EH (cell line): ENCODE results near the gene MRPL43.
"Not testable (repeated sequence)": the region's sequence is repeated elsewhere in the genome, so short reads cannot be mapped to it uniquely, and the experiment has no call there.

Experiments used
- DNase-seq: peaks from one replicate; pipeline ENCODE4 v3.0.0-alpha.2; 2015; ENCODE audit warnings: low read depth

The MRPL43 gene

DNA sequence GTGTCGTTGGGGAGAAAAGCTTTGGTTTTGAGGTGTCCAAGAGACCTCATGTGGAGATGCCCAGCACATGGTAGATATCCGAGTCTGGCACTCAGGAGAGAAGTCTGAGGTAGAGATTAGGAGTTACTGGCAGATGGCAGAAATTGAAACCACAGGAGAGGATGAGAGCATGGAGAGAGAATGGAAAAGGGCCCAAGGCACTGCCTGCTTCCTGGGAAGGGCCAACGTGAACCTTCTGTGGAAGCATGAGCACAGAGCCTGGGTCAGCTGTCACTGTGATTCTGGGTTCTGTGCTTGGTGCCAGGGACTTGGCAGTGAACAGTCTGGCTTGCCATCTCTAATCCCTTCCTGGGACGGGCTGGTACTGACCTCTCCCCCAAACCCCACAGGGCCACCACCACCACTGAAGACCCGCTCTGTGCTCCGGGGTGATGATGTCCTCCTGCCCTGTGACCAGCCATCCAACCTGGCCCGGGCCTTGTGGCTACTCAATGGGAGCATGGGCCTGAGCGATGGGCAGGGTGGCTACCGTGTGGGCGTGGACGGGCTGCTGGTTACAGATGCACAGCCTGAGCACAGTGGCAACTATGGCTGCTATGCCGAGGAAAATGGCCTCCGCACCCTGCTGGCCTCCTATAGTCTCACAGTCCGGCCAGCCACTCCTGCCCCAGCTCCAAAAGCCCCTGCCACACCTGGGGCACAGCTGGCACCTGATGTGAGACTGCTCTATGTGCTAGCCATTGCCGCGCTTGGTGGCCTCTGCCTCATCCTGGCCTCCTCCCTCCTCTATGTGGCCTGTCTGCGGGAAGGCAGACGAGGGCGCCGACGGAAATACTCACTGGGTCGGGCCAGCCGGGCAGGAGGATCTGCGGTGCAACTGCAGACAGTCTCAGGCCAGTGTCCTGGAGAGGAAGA lies 4.1 kb downstream of the MRPL43 start:
- no peak for DNase-seq

DNA sequence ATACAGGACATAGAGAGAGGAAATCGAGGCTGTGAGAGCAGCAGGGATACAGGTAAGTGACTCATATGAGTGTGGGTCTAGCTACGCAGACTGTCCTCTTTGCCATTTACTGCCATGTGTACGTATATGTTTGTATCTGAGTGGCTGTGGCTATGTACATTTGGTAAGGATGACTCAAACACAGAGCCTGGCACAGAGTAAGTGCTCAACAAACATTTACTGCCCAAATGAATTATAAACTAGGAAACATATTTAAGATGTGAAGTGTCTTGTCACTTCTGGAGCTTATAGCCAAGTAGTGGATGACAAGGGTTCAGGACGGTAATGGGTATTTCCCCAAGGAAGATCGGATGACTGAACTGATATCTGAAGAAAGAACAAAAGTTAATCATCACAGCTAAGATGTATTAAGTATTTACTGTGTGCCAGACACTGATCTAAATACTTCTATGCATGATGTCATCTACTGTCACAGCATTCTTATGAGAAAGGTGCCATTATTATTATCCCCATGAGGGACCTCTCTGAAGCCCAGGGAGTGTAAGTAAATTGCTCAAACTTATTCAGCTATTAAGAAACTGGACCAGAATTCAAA lies 6.0 kb downstream of the MRPL43 start:
- DNase-seq: no peak

DNA sequence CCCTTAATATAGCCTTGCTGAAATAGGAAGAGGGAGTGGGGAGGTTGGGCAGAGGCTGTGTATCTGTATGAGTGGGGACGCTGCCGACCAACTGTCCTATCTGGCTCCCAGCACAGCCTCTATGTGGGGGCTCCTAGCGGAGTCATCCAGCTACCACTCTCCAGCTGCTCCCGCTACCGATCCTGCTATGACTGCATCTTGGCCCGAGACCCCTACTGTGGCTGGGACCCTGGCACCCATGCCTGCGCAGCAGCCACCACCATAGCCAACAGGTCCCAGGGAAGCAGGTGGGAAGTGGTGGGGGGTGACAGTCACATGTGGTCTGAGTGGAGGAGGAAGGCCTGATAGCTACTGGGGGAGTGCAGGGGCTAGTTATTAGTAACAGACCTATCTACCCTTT lies 6.6 kb downstream of the MRPL43 start:
- DNase-seq: no peak

DNA sequence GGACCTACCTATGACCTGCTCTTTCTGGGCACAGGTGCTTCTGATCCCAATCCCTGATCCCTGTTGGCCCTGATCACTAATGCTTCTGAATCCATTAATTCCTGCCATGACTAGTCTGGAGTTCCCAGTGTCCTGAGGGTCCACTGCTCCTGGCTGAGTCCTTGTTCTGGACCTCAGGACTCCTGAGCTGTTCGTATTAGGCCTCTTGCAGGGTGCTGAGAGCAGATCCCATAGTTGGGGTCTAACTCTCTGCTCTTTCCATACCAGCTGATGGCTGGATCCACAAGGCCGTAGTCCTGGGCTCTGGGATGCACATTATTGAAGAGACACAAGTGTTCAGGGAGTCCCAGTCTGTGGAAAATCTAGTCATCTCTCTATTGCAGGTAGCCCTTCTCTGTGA lies 7.0 kb downstream of the MRPL43 start:
- DNase-seq: no peak

DNA sequence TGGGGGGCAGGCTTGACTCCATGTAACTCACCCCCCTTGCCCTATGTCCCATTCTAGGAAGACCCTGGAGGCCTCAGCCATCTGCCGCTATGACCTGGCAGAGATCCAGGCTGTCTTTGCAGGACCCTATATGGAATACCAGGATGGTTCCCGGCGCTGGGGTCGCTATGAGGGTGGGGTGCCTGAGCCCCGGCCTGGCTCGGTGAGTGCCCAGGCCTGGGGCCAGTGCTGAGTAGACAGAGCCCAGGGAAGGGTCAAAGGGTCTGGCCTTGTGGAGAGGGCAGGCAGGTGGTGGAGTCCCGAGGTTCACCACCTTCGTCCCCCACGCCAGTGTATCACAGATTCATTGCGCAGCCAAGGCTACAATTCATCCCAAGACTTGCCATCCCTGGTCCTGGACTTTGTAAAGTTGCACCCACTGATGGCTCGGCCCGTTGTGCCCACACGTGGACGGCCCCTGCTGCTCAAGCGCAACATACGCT lies 7.5 kb downstream of the MRPL43 start:
- DNase-seq: no peak

DNA sequence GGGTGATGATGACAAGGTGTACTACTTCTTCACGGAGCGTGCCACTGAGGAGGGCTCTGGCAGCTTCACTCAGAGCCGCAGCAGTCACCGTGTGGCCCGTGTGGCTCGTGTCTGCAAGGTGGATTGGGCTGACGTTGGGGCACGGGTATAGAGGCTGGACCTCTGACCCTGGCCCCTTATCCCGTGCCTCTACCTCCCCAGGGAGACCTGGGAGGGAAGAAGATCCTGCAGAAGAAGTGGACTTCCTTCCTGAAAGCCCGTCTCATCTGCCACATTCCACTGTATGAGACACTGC lies 8.4 kb downstream of the MRPL43 start:
- no peak for DNase-seq

DNA sequence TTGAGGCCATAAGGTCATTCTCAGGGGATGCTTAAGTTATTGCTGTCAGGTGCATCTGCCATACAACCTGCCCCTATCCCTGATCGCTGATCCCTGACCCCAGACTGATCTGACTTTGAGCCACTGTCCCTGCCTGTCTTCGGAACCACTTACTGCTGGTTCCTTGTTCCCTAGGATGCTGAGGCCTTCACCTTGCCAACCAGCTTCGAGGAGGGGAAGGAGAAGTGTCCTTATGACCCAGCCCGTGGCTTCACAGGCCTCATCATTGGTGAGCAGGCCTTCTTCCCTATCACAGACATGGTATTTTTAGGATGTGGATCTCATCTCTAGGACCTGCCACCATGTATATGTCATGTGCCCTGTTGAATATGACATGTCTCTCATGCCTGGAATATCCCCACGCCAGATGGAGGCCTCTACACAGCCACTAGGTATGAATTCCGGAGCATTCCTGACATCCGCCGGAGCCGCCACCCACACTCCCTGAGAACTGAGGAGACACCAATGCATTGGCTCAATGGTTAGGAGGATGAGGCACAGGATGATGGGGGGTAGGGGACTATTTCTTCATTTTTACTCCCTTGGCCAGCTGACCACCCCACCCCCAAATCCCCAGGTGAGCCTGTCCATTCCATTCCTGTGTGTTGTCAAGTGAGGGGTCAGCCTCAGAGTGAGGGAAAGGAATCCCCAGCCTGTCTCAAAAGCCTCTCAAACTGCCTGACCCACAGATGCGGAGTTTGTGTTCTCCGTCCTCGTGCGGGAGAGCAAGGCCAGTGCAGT lies 9.0 kb downstream of the MRPL43 start:
- DNase-seq: no peak

DNA sequence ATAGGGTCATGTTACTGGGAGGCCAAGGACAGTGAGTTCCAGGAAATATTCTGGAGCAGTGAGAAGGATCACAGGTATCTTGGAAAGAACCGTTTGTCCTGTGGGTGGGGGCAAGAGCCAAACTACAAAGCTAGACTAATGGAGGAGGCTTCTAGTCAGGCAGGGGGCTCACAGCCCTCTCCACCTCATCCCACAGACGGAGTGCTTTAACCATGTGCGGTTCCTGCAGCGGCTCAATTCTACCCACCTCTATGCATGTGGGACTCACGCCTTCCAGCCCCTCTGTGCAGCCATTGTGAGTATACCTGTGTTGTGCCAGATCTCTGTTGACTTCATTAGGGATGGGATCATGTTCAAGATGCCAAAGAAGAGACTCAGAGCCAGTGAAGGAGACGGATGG lies 9.9 kb downstream of the MRPL43 start:
- DNase-seq: no peak

DNA sequence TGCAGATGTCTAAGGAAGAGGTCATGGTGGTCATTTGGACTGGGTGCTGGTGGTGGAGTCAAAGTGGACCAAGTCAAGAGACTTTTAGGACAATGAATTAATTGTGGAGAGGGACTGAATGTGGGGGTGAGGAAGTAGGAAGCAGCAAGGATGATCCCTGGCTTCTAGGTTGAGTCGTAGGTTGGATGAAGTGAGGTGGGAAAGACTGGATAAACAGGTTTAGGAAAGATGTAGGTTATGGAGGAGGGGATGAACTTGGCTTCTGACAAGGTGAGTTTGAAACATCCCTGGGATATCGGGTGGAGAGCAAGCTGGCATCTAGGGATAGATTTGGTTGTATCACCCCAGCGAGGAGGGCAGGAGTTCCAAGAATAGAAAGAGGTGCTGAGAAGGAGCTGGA lies 10.4 kb downstream of the MRPL43 start:
- no peak for DNase-seq

DNA sequence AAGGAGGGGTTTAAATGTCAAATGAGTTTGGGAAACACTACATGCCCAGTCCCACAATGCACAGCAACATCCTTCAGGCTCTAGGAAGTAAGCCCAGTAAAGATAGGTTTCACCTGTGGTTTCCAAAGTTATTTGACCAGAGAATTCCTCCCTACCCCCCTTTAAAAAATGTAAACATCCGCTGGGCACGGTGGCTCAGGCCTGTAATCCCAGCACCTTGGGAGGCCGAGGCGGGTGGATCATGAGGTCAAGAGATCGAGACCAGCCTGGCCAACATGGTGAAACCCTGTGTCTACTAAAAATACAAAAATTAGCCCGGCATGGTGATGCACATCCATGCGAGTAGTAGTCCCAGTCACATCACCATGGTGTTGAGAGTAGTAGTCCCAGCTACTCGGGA lies 11.9 kb downstream of the MRPL43 start:
- not testable (repeated sequence) for DNase-seq

DNA sequence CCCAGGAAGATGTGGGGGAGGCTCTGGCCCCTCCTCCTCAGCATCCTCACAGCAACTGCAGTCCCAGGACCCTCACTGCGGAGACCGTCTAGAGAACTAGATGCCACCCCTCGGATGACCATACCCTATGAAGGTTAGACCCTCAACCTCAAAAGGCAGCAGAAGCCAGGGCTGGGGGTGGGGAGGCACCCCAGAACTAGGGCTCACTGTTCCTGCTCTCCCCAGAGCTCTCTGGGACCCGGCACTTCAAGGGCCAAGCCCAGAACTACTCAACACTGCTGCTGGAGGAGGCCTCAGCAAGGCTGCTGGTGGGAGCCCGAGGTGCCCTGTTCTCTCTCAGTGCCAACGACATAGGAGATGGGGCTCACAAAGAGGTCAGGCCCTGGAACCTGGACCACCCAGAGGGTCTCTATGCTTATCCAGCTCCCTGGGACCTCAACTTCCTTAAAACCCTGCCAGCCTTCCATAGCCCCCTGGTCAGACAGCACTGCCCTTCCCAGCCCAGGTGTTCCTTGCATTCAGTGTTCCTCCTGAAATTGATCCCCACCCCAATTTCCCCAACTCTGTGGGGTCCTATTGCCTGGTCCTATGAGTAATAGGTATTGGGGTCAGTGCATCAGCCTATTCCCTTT lies 14.3 kb downstream of the MRPL43 start:
- DNase-seq: no peak

DNA sequence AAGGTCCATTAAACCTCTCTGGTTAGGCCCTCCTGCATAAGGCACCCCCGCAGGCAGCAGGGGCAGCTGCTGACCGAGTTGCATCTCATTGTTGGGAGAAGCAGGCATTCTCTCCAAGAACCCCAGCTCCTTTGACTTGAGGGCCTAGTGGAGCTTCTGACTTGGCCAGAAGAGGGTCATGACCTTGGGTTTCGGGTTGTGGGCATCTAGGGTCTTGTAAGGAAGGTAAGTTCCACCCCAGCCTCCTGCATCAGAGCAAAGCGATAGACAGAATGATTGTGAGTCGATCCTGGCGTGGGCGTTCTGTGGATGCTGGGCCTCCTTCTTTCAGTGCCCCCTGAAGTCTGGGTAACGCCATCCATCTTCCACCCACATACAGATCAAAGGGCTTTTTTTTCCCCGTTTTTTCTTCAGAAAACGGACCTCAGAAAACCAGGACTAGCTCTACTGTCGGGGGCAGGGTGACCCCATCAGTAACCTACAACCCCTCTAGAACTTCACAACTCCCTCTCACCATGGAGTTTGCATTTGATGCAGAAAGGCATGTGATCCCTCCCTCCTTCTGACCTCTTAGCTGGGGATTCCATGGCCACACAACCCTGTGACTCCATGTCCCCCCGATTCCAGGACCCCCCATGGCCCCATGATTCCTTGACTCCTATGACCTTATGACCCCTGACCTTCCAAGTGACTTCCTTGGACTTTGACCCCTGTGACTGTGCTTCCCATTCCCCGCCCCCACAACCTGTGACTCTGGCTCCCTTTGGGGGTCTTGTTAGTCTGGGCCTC lies 15.0 kb downstream of the MRPL43 start:
- DNase-seq: no peak

DNA sequence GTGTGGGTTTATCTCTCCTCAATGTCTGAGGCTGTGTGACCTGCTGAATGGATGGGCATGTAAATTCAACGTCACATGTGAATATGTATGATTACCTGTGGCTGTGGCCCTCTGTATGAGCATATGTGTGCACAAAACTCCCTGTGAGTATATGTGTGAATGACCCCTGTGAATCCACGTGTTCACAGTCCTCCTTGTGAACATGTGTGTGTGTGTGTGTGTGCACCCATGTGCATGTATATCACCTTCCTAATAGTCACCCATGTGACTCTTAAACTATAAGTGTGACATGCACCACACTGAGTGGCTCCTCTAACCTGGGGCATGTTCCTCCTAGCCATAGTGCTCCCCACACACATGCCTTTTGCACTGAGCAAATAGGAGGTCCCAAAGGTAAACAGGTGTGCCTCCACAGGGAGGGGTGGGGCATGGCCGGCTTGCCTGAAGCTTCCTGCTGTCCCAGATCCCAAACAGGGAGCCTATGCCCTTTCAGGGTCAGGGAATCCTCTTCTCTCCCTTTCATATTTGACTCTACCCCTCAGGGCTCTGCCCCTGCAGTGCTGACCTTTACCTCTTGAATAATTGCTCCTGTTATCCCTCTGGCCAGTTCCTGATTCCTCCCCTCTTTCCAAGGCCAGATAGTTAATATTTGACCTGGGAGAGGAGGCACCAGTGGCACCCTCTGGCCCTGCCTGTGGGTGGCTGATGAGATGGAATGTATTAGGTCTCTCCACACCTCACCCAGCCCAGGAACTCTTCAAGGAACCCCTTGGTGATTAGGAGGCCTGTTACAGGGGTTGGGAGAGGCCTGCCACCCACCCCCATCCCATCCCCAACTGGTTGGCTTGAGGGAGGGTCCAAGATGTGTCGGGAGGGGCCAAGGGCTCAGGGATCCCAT lies 16.1 kb downstream of the MRPL43 start:
- DNase-seq: no peak

DNA sequence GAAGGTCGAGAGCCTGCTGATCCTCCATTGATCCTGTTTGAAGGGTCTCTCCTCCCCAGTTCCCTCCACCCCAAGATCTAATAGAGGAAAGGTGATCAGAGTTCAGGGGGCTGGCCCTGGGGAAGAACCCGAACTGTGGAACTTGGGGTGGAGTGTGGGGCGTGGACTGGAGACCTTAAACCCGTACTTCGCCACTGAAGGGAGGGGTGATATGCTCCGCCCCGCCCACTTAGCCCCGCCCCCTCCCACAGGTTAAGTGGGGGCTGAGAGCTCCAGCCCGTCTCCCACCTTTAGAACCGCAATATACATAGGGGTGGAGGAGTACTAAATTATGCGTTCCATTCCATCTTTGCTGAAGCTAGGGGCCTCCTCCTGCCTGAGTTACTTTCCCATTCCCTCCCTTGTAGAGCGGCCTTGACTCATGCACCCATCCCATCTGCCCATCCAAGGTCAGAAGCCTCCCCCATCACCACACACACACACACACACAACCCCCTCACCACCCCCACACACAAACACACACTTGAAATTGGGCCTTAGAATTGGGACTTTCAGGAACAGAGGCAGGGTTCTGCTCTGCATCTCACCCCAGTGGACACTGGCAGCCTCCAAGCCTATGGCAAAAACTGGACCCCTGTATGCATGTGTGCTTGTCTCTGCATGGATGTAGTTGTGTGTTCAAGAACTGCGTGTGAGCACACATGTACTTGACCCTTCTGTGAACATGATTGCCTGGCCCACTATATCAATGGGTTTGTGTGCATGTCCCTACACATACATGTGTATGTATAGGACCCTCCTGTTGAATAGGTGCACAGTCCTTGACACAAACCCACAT lies 17.0 kb downstream of the MRPL43 start:
- DNase-seq: no peak

DNA sequence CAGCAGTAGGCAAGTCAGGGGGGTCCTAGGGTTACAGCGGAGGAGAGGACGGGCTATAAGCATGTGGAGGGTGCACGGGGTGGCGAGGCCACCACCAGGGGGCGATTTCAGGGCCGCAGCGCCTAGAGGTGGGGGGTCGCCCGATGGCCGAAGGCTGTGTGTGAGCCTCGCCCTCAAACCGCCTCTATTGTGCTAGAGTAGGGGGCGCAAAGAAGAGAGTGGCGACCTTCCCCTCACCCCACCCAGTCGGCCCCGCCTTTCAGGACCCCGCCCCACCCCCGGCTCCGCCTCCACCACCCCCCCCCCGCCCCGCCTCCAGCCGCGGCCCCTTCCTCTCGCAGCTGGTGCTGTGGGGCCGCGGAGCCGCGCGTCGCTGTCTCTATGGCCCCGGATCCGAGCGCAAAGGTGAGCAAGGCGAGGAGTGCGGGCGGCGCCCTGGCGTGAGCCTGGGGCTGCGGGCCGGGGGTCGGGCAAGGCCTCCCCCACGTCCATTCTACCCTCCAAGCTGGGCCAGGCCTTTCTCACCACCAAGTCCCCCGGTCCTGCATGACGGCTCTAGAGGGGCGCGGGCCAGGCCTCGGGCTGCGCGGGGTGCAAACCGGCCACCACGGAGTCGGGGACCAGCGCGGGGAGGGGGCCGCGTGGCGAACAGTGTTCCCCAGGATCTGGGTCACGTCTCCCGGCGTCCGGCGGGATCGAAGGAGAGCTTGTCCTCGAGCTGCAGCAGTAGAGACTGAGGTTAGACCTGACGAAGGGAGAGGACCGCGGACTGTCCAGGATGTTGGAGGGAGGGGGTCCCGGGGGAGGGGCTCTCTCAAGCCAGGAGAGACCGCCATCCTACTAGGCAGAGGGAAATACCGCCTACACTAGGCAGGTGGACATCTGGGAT lies 17.9 kb downstream of the MRPL43 start, which contains the start of gene SEMA4G:
SEMA4G (plus strand) TSS at position 318 of the 889 bp plus-strand sequence. CDS start 3,409 bp downstream, outside the sequence.
- peak; percentile 40 for DNase-seq

DNA sequence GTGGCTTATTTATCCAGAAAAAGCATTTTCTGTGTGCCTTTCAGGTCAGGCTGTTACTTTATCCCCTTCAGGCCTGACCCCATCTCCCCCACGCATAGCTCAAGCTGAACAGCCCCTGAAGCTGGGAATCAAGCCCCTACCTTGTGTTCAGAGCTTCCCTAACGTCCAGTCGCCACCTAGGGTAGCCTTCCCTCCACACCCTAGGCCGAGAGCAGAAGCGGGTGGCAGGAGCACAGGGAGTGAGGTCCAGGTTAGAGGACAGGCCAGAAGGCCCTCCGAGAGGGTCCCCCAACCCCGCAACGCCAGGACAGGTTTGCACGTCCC lies 18.5 kb downstream of the MRPL43 start:
- no peak for DNase-seq

DNA sequence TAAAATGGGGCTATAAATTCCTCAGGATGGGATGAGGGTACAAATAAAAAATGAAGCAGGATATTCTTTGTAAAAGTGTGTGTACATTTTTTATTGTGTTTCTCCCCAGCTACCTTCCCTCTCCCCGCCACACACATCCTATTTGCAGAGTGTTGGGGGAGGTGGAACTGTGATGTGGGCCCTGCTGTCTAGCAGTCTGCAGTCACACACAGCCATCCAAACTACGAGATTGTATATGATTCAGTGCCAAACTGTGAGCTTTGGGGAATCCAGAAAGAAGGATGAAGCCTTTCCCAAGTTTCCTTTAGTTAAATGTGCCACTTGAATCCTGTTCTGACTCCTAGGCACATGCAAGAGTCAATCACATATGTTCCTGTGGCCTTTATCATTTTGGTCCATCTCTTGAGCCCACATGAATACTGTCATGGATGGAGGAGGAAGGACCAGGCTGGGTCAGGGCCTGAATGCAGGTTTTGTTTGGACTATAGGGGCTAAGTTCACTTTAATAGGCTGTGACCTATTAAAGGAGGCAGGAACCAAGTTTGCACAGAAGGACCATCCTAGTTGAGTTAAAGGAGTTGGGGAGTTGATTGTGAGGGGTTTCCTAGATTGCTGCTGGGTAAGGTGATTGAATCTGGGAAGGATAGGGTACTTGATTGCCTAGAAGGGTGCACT lies 19.1 kb downstream of the MRPL43 start:
- DNase-seq: no peak

DNA sequence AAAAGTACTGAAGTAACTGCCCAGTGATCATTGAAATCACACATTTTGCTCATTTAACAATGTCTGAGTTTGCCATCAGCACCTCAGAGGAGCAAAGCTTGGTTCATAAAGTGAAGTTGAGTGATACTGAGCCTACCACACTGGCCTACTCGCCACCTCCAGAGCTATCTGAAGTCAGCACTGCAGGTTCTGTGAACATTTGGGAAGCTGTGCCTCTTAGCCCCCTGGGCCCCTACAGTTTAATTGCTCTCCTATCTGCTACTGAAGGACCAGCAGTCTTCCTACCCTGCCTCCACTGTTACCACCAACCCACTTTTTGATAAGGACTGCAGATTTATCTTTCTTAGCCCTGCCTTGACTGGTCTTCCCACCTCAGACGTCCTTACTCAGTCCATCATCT lies 20.0 kb downstream of the MRPL43 start:
- DNase-seq: no peak
